HepG2 (cell line): ENCODE data around the gene SURF1. TPM values are rescaled to one million over a fixed set of nuclear protein-coding genes. Genes with fewer than 3 reads are reported as not detected.

Source experiments
- AGO1 ChIP-seq: fragments of 200-400 bp; formaldehyde crosslinking; IDR thresholded peaks from 2 replicates; pipeline ENCODE4 v1.6.1; 2017; ENCODE audit warnings: mild to moderate bottlenecking, low read depth, low read length, moderate library complexity; ENCODE audit not compliant: poor library complexity, severe bottlenecking
- AGO2 ChIP-seq: fragments of 200-400 bp; formaldehyde crosslinking; optimal IDR thresholded peaks from 2 replicates; pipeline ENCODE3; 2017; ENCODE audit warnings: mild to moderate bottlenecking, low read depth, low read length, moderate library complexity
- DDIT3 ChIP-seq: sonication (generic); formaldehyde crosslinking; IDR thresholded peaks from 2 replicates; pipeline ENCODE4 v1.4.0; 2020; ENCODE audit warnings: mild to moderate bottlenecking, missing genetic modification reagents
- ETV5 ChIP-seq: IDR thresholded peaks from 2 replicates; pipeline ENCODE4 v1.6.1; 2018; ENCODE audit warnings: missing biosample characterization, missing genetic modification reagents, inconsistent platforms, borderline replicate concordance
- FOXC1 ChIP-seq: sonication (generic); formaldehyde crosslinking; IDR thresholded peaks from 2 replicates; pipeline ENCODE4 v1.8.0; 2022; ENCODE audit warnings: mild to moderate bottlenecking, missing genetic modification reagents, borderline replicate concordance
- GFI1 ChIP-seq: sonication (generic); formaldehyde crosslinking; IDR thresholded peaks from 2 replicates; pipeline ENCODE4 v1.5.0; 2020; ENCODE audit warnings: missing genetic modification reagents, mild to moderate bottlenecking, borderline replicate concordance
- HNRNPK ChIP-seq: fragments of 200-400 bp; formaldehyde crosslinking; IDR thresholded peaks from 2 replicates; pipeline ENCODE4 v1.6.1; 2018; ENCODE audit warnings: low read length, low read depth, moderate library complexity, mild to moderate bottlenecking; ENCODE audit not compliant: poor library complexity, severe bottlenecking
- IRF2 ChIP-seq: IDR thresholded peaks from 2 replicates; pipeline ENCODE4 v1.6.1; 2018; ENCODE audit warnings: missing genetic modification reagents, missing compliant biosample characterization
- KMT2A ChIP-seq: sonication (generic); formaldehyde crosslinking; IDR thresholded peaks from 2 replicates; pipeline ENCODE4 v1.4.0; 2020; ENCODE audit warnings: missing genetic modification reagents
- MAFF ChIP-seq: IDR thresholded peaks from 2 replicates; pipeline ENCODE4 v1.6.1; 2011; ENCODE audit warnings: low read depth, low read length, improper control_type of control experiment
- MTA1 ChIP-seq: sonication (generic); formaldehyde crosslinking; IDR thresholded peaks from 2 replicates; pipeline ENCODE4 v1.4.0; 2020; ENCODE audit warnings: missing genetic modification reagents, mild to moderate bottlenecking, borderline replicate concordance
- NKX3-1 ChIP-seq: sonication (generic); formaldehyde crosslinking; IDR thresholded peaks from 2 replicates; pipeline ENCODE4 v1.5.0; 2020; ENCODE audit warnings: missing genetic modification reagents
- NR0B2 ChIP-seq: sonication (generic); formaldehyde crosslinking; IDR thresholded peaks from 2 replicates; pipeline ENCODE4 v1.4.0; 2020; ENCODE audit warnings: mild to moderate bottlenecking, missing genetic modification reagents
- NR2C2 ChIP-seq: sonication (generic); formaldehyde crosslinking; IDR thresholded peaks from 2 replicates; pipeline ENCODE4 v1.4.0; 2020; ENCODE audit warnings: missing genetic modification reagents, mild to moderate bottlenecking, moderate library complexity, borderline replicate concordance
- SP1 ChIP-seq, 2 experiments: fragments of 450-650 bp in 1 of 2; sonication (generic) in 1 of 2; formaldehyde crosslinking in 1 of 2; IDR thresholded peaks; 2 replicates each; pipeline versions ENCODE4 v1.4.0 to v1.6.1; 2016 to 2020; ENCODE audit warnings: missing genetic modification reagents in 1 of 2
- XRCC5 ChIP-seq: fragments of 200-400 bp; formaldehyde crosslinking; optimal IDR thresholded peaks from 2 replicates; pipeline ENCODE3; 2017; ENCODE audit warnings: mild to moderate bottlenecking, low read length
- ZBTB1 ChIP-seq: sonication (generic); formaldehyde crosslinking; IDR thresholded peaks from 2 replicates; pipeline ENCODE4 v1.4.0; 2020; ENCODE audit warnings: missing genetic modification reagents, borderline replicate concordance
- ZFP36L2 ChIP-seq: sonication (generic); formaldehyde crosslinking; IDR thresholded peaks from 2 replicates; pipeline ENCODE4 v1.4.0; 2020; ENCODE audit warnings: missing genetic modification reagents
- ZKSCAN1 ChIP-seq: fragments of 150-350 bp; IDR thresholded peaks from 2 replicates; pipeline ENCODE4 v1.6.1; 2014; ENCODE audit warnings: low read length
- ZNF317 ChIP-seq: sonication (generic); formaldehyde crosslinking; IDR thresholded peaks from 2 replicates; pipeline ENCODE4 v1.5.0; 2020; ENCODE audit warnings: mild to moderate bottlenecking, missing genetic modification reagents
- ZNF337 ChIP-seq: sonication (generic); formaldehyde crosslinking; IDR thresholded peaks from 2 replicates; pipeline ENCODE4 v1.5.1; 2020; ENCODE audit warnings: missing genetic modification reagents, low read depth, mild to moderate bottlenecking, borderline replicate concordance
- ZNF746 ChIP-seq: sonication (generic); formaldehyde crosslinking; IDR thresholded peaks from 2 replicates; pipeline ENCODE4 v1.8.0; 2022; ENCODE audit warnings: mild to moderate bottlenecking, missing genetic modification reagents
- ZNF781 ChIP-seq: sonication (generic); formaldehyde crosslinking; IDR thresholded peaks from 2 replicates; pipeline ENCODE4 v1.5.1; 2020; ENCODE audit warnings: borderline replicate concordance, mild to moderate bottlenecking, missing genetic modification reagents; ENCODE audit errors: not compliant biosample characterization
- polyA plus RNA-seq, 8 experiments: library from polyadenylated mRNA; depleted of rRNA in 3 of 8; stranded (reverse) in 7 of 8; unstranded in 1 of 8; fragments of >200 nt; fragmentation: Illumina TruSeq in 4 of 8; extraction: Trizol in 4 of 8; gene quantifications; 2 replicates each; pipeline versions ENCODE4 v1.2.1 to v1.2.3, GENCODE V29; 2011 to 2016; ENCODE audit warnings: low read depth in 4 of 8, missing spikeins in 1 of 8, mixed read lengths in 1 of 8; ENCODE audit not compliant: insufficient read depth in 1 of 8
- total RNA-seq, 5 experiments: library from RNA; depleted of rRNA; stranded (reverse); fragments of >200 nt; fragmentation: Illumina TruSeq; extraction: Trizol; gene quantifications; 2 replicates each; pipeline ENCODE4 v1.2.3, GENCODE V29; 2016; ENCODE audit warnings: low read depth in 1 of 5
- TF ChIP-seq, protein P1 (sequence below): sonication (generic); formaldehyde crosslinking; IDR thresholded peaks from 2 replicates; pipeline ENCODE4 v1.5.0; 2020; ENCODE audit warnings: missing genetic modification reagents
- TF ChIP-seq, protein P2 (sequence below): sonication (generic); formaldehyde crosslinking; IDR thresholded peaks from 2 replicates; pipeline ENCODE4 v1.9.0; 2021; ENCODE audit warnings: missing genetic modification reagents, borderline replicate concordance

Gene SURF1
- total and polyA plus RNA-seq, 2 of the 13 experiments (the other 11 are each of a cell fraction or from before 2014, with no cell fraction given): 17.8 to 40.7 TPM

DNA sequence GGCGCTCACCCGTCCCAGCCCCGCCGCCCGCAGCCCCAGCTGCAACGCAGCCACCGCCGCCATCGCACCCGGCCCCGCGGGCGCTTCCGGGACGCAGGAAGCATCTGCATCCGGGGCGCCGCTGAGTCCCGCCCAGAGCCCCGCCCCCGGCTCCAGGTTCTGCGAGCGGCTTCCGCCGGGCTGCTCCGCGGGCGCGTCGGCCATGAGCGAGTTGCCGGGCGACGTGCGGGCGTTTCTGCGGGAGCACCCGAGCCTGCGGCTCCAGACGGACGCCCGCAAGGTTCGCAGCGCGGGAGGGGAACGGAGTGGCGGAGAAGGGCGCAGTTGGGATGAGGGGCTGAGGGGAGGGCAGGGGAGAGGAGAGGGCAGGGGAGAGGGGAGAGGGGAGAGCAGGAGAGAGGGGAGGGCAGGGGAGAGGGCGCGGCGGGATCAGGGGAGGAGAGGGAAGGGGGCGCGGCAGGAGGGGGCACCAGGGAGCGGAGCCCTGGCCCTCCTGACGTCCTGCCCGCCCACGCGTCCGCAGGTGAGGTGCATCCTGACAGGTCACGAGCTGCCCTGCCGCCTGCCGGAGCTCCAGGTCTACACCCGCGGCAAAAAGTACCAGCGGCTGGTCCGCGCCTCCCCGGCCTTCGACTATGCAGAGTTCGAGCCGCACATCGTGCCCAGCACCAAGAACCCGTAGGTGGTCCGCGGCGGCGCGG, at the start of gene SURF1, which contains the start of gene SURF2 (continued):
- TF ChIP-seq FOXC1 (CRISPR knock-in tag) (no peak; the same call in 1 of the 2 replicates), HNRNPK (peak; percentile 99), ETV5 (CRISPR knock-in tag) (peak; percentile 27; the same call in 1 of the 2 replicates), ZKSCAN1 (no peak), NR2C2 (CRISPR knock-in tag) (peak; percentile 98), ZBTB1 (no peak), MAFF (no peak), NR0B2 (0 out of 2 replicates have a peak, but pooled peaks have one; percentile 47), MTA1 (peak; percentile 61; the same call in 1 of the 2 replicates), ZNF781 (CRISPR knock-in tag) (no peak), GFI1 (CRISPR knock-in tag) (no peak), NKX3-1 (CRISPR knock-in tag) (no peak), DDIT3 (no peak), ZNF317 (CRISPR knock-in tag) (no peak), AGO1 (no peak), ZNF337 (CRISPR knock-in tag) (no peak), KMT2A (CRISPR knock-in tag) (peak; percentile 36; the same call in 1 of the 2 replicates), SP1 (IDR thresholded peaks at IDR 0.05) (no peak), SP1 (CRISPR knock-in tag; IDR thresholded peaks at IDR 0.05) (peak; percentile 58; the same call in 1 of the 2 replicates), IRF2 (no peak; the same call in 1 of the 2 replicates), ZFP36L2 (CRISPR knock-in tag) (no peak), XRCC5 (no peak), AGO2 (no peak), ZNF746 (CRISPR knock-in tag) (peak; percentile 70)
- TF ChIP-seq, protein P1, sequence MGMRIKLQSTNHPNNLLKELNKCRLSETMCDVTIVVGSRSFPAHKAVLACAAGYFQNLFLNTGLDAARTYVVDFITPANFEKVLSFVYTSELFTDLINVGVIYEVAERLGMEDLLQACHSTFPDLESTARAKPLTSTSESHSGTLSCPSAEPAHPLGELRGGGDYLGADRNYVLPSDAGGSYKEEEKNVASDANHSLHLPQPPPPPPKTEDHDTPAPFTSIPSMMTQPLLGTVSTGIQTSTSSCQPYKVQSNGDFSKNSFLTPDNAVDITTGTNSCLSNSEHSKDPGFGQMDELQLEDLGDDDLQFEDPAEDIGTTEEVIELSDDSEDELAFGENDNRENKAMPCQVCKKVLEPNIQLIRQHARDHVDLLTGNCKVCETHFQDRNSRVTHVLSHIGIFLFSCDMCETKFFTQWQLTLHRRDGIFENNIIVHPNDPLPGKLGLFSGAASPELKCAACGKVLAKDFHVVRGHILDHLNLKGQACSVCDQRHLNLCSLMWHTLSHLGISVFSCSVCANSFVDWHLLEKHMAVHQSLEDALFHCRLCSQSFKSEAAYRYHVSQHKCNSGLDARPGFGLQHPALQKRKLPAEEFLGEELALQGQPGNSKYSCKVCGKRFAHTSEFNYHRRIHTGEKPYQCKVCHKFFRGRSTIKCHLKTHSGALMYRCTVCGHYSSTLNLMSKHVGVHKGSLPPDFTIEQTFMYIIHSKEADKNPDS: no peak
- TF ChIP-seq, protein P2, sequence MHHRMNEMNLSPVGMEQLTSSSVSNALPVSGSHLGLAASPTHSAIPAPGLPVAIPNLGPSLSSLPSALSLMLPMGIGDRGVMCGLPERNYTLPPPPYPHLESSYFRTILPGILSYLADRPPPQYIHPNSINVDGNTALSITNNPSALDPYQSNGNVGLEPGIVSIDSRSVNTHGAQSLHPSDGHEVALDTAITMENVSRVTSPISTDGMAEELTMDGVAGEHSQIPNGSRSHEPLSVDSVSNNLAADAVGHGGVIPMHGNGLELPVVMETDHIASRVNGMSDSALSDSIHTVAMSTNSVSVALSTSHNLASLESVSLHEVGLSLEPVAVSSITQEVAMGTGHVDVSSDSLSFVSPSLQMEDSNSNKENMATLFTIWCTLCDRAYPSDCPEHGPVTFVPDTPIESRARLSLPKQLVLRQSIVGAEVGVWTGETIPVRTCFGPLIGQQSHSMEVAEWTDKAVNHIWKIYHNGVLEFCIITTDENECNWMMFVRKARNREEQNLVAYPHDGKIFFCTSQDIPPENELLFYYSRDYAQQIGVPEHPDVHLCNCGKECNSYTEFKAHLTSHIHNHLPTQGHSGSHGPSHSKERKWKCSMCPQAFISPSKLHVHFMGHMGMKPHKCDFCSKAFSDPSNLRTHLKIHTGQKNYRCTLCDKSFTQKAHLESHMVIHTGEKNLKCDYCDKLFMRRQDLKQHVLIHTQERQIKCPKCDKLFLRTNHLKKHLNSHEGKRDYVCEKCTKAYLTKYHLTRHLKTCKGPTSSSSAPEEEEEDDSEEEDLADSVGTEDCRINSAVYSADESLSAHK (CRISPR knock-in tag): no peak
